PC-9 (cell line): ENCODE measurements around the gene LMO7.

Experiments
- CTCF ChIP-seq: fragments of 200-600 bp; sonication (generic); conservative IDR thresholded peaks from 2 replicates; pipeline ENCODE4 v1.6.1; 2017; ENCODE audit warnings: mixed run types, antibody characterized with exemption, mild to moderate bottlenecking, moderate library complexity
- EZH2 ChIP-seq: fragments of 200-600 bp; sonication (generic); IDR thresholded peaks from 2 replicates; pipeline ENCODE4 v1.8.0; 2017; ENCODE audit warnings: antibody characterized with exemption, low read depth

- TF ChIP-seq CTCF = no peak
- no peak for TF ChIP-seq EZH2
Measured at GRCh38 chr13:75691183-75691582, 55.1 kb downstream of the LMO7 start.
